ENCODE measurements around the gene MRO. TPM values are rescaled to one million over a fixed set of nuclear protein-coding genes. Genes with fewer than 3 reads are reported as not detected.

MRO gene
- total and polyA plus RNA-seq, 2 experiments from 2014 or later = not detected

DNA sequence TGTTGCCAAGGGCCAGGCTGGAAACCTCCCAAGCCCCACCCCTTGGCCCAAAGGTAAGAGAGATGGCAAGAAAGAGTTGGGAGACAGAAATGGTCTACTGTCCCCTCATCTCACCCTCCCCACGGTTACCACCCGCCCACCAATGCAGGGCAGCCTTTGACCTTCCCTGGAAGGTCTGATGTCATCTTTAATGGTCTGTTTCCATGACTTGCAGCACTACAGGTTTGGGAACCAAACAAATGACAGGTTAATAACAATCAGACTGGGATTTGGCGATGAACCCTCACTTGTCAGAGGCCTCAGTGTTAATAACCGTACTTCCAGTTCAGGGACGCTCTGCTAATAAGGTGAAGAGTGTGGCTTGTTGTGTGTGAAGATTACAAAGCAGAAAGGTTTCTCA, 70.4 kb downstream of the MRO start:
- Histone ChIP-seq H3K9me3 (ENCODE audit: low read depth) (no peaks in the 10 kb centered on the region), H3K4me1 (ENCODE audit: low read depth) (peaks cover 32% of the 10 kb centered on the region), H3K36me3 (no peaks in the 10 kb centered on the region), H3K27me3 (no peaks in the 10 kb centered on the region), H3K4me3 (no peak overlapping the region), H3K27ac (peak overlapping the region; percentile 50)
- TF ChIP-seq, protein P1, sequence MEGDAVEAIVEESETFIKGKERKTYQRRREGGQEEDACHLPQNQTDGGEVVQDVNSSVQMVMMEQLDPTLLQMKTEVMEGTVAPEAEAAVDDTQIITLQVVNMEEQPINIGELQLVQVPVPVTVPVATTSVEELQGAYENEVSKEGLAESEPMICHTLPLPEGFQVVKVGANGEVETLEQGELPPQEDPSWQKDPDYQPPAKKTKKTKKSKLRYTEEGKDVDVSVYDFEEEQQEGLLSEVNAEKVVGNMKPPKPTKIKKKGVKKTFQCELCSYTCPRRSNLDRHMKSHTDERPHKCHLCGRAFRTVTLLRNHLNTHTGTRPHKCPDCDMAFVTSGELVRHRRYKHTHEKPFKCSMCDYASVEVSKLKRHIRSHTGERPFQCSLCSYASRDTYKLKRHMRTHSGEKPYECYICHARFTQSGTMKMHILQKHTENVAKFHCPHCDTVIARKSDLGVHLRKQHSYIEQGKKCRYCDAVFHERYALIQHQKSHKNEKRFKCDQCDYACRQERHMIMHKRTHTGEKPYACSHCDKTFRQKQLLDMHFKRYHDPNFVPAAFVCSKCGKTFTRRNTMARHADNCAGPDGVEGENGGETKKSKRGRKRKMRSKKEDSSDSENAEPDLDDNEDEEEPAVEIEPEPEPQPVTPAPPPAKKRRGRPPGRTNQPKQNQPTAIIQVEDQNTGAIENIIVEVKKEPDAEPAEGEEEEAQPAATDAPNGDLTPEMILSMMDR (IDR thresholded peaks at IDR 0.05; ENCODE audit: low read depth, low read length) = no peak
- DNase-seq (ENCODE audit: low read depth in 1 of 2, low spot score in 1 of 2) = no peak

DNA sequence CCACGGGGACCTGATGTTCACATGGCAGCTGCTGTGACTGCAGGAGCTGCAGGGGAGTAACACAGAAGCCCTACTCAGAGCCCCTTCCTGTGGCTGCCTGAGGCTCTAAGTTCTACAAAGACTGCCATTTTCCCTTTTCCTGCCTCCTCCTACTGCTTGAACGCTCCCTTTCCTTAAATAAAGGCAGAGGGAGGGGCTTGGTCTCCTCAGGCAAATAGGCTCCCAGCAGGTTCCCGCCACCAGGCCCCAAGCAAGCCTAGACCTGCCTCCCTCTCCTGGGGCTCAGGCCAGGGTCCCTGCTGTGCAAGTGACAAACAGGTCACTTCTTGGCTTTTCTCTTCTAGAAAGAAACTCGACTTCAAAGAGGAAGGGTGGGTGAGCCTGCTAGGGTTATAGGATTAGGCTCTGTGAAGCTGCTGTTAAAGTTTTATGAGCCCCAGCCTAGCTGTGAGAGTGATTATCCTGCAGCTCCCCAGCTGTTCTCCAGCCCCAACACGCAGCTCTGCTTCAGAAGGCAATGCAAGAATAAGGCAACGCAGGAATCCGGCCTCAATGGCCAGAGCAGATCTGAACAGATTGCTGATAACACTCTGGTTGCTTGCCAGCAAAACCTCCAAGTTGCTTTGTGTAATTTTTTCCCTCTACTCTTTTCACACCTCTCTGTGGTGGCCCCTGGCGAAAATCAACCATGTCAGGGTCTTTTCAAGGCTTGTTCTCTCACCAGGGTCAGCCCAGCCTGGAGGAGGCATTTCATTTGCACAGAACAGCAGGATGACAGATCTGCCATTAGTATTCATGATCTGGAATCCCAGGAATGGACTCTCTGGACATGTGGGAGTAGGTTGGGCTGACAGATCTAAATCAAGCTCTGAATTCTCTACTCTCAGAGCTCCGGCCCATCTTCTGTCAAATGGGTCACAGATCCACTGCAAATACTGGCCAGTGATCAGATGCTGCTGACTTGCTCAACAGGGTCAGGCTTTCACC, 71.3 kb downstream of the MRO start:
- Histone ChIP-seq H3K27me3 (no peaks in the 10 kb centered on the region), H3K9me3 (ENCODE audit: low read depth) (no peaks in the 10 kb centered on the region), H3K4me1 (ENCODE audit: low read depth) (peaks cover 32% of the 10 kb centered on the region), H3K36me3 (no peaks in the 10 kb centered on the region), H3K4me3 (no peak overlapping the region), H3K27ac (peak overlapping the region; percentile 83)
- peak; percentile 21 to 31 for DNase-seq (ENCODE audit: low read depth in 1 of 2, low spot score in 1 of 2)
- TF ChIP-seq, protein P1 (IDR thresholded peaks at IDR 0.05; ENCODE audit: low read depth, low read length) = no peak

GRCh38 chr18:50747849-50748242, 72.0 kb downstream of the MRO start:
- H3K4me3 ChIP-seq = no peak overlapping the region
- no peaks in the 10 kb centered on the region for H3K36me3 ChIP-seq
- no peaks in the 10 kb centered on the region for H3K9me3 ChIP-seq (ENCODE audit: low read depth)
- TF ChIP-seq, protein P1 (IDR thresholded peaks at IDR 0.05; ENCODE audit: low read depth, low read length) = no peak
- no peaks in the 10 kb centered on the region for H3K27me3 ChIP-seq
- peak overlapping the region; percentile 83 for H3K27ac ChIP-seq
- H3K4me1 ChIP-seq (ENCODE audit: low read depth) = peaks cover 32% of the 10 kb centered on the region
- DNase-seq (ENCODE audit: low read depth in 1 of 2, low spot score in 1 of 2) = no peak

GRCh38 chr18:50745945-50746344, 73.9 kb downstream of the MRO start:
- Histone ChIP-seq H3K27ac (no peak overlapping the region), H3K27me3 (no peaks in the 10 kb centered on the region), H3K4me3 (no peak overlapping the region), H3K9me3 (ENCODE audit: low read depth) (no peaks in the 10 kb centered on the region), H3K36me3 (no peaks in the 10 kb centered on the region), H3K4me1 (ENCODE audit: low read depth) (peaks cover 32% of the 10 kb centered on the region)
- TF ChIP-seq, protein P1 (IDR thresholded peaks at IDR 0.05; ENCODE audit: low read depth, low read length) = no peak
- DNase-seq (ENCODE audit: low read depth in 1 of 2, low spot score in 1 of 2) = no peak

Other genes with a start within 250 kb of the MRO start
- 33.4 and 47.3 TPM in 2 replicates for gene ME2, start 59.1 kb upstream of the MRO start, total RNA-seq
- 33.9 and 46.7 TPM in 2 replicates for gene ME2, start 59.1 kb upstream of the MRO start, polyA plus RNA-seq
- gene ELAC1, start 148.0 kb upstream of the MRO start, total RNA-seq = 5.6 and 5.8 TPM in 2 replicates
- gene ELAC1, start 148.0 kb upstream of the MRO start, polyA plus RNA-seq = 9.6 and 12.1 TPM in 2 replicates
- gene SMAD4, start 210.2 kb upstream of the MRO start, total RNA-seq = 69.4 and 72.4 TPM in 2 replicates
- gene SMAD4, start 210.2 kb upstream of the MRO start, polyA plus RNA-seq = 75.5 and 90.0 TPM in 2 replicates